ENCODE data around the gene NETO1.

Gene NETO1

GRCh38 chr18:72849671-72850070, 18.1 kb downstream of the NETO1 start:
- Histone ChIP-seq H2AFZ (ENCODE audit: low read depth, low read length) (no peak overlapping the region), H3K4me2 (ENCODE audit: low read length) (no peak overlapping the region), H3K27ac (ENCODE audit: low read length) (no peak overlapping the region), H3K36me3 (replicated peaks; ENCODE audit: low read depth, low read length) (no peaks in the 10 kb centered on the region), H3K79me2 (ENCODE audit: low read length) (no peaks in the 10 kb centered on the region), H3K27me3 (ENCODE audit: low read depth, low read length) (no peaks in the 10 kb centered on the region), H3K4me3 (ENCODE audit: low read length) (no peak overlapping the region), H4K20me1 (ENCODE audit: insufficient read depth, low read length) (no peaks in the 10 kb centered on the region), H3K9ac (ENCODE audit: low read length) (no peak overlapping the region), H3K9me3 (ENCODE audit: insufficient read depth, low read length) (no peaks in the 10 kb centered on the region), H3K4me1 (ENCODE audit: low read length) (no peaks in the 10 kb centered on the region)
- TF ChIP-seq CTCF (IDR thresholded peaks at IDR 0.05; ENCODE audit: low read depth, low read length) = no peak
- no peak for TF ChIP-seq EZH2phosphoT487 (IDR thresholded peaks at IDR 0.05; ENCODE audit: low read depth)

GRCh38 chr18:72848503-72849237, 19.1 kb downstream of the NETO1 start:
- Histone ChIP-seq H3K4me2 (ENCODE audit: low read length) (no peak overlapping the region), H4K20me1 (ENCODE audit: insufficient read depth, low read length) (no peaks in the 10 kb centered on the region), H3K4me1 (ENCODE audit: low read length) (no peaks in the 10 kb centered on the region), H3K9ac (ENCODE audit: low read length) (no peak overlapping the region), H3K9me3 (ENCODE audit: insufficient read depth, low read length) (no peaks in the 10 kb centered on the region), H3K36me3 (replicated peaks; ENCODE audit: low read depth, low read length) (no peaks in the 10 kb centered on the region), H3K27ac (ENCODE audit: low read length) (no peak overlapping the region), H3K79me2 (ENCODE audit: low read length) (no peaks in the 10 kb centered on the region), H3K4me3 (ENCODE audit: low read length) (no peak overlapping the region), H3K27me3 (ENCODE audit: low read depth, low read length) (no peaks in the 10 kb centered on the region), H2AFZ (ENCODE audit: low read depth, low read length) (no peak overlapping the region)
- no peak for TF ChIP-seq CTCF (IDR thresholded peaks at IDR 0.05; ENCODE audit: low read depth, low read length)
- TF ChIP-seq EZH2phosphoT487 (IDR thresholded peaks at IDR 0.05; ENCODE audit: low read depth) = no peak

- Histone ChIP-seq H3K4me2 (ENCODE audit: low read length) (no peak overlapping the region), H4K20me1 (ENCODE audit: insufficient read depth, low read length) (no peaks in the 10 kb centered on the region), H3K9ac (ENCODE audit: low read length) (no peak overlapping the region), H3K27me3 (ENCODE audit: low read depth, low read length) (no peaks in the 10 kb centered on the region), H3K36me3 (replicated peaks; ENCODE audit: low read depth, low read length) (no peaks in the 10 kb centered on the region), H3K9me3 (ENCODE audit: insufficient read depth, low read length) (no peaks in the 10 kb centered on the region), H2AFZ (ENCODE audit: low read depth, low read length) (no peak overlapping the region), H3K4me1 (ENCODE audit: low read length) (no peaks in the 10 kb centered on the region), H3K79me2 (ENCODE audit: low read length) (no peaks in the 10 kb centered on the region), H3K4me3 (ENCODE audit: low read length) (no peak overlapping the region), H3K27ac (ENCODE audit: low read length) (no peak overlapping the region)
- no peak for TF ChIP-seq CTCF (IDR thresholded peaks at IDR 0.05; ENCODE audit: low read depth, low read length)
- TF ChIP-seq EZH2phosphoT487 (IDR thresholded peaks at IDR 0.05; ENCODE audit: low read depth) = no peak
Measured at GRCh38 chr18:72847771-72848170, 20.0 kb downstream of the NETO1 start.

- Histone ChIP-seq H3K36me3 (replicated peaks; ENCODE audit: low read depth, low read length) (no peaks in the 10 kb centered on the region), H3K9ac (ENCODE audit: low read length) (no peak overlapping the region), H3K4me1 (ENCODE audit: low read length) (no peaks in the 10 kb centered on the region), H3K4me2 (ENCODE audit: low read length) (no peak overlapping the region), H3K27me3 (ENCODE audit: low read depth, low read length) (no peaks in the 10 kb centered on the region), H3K27ac (ENCODE audit: low read length) (no peak overlapping the region), H3K79me2 (ENCODE audit: low read length) (no peaks in the 10 kb centered on the region), H3K4me3 (ENCODE audit: low read length) (no peak overlapping the region), H4K20me1 (ENCODE audit: insufficient read depth, low read length) (no peaks in the 10 kb centered on the region), H2AFZ (ENCODE audit: low read depth, low read length) (no peak overlapping the region), H3K9me3 (ENCODE audit: insufficient read depth, low read length) (no peaks in the 10 kb centered on the region)
- TF ChIP-seq EZH2phosphoT487 (IDR thresholded peaks at IDR 0.05; ENCODE audit: low read depth) (no peak), CTCF (IDR thresholded peaks at IDR 0.05; ENCODE audit: low read depth, low read length) (no peak)
Measured at GRCh38 chr18:72846736-72847533, 20.9 kb downstream of the NETO1 start.

All from OCI-LY3 (cell line).